Left renal cortex interstitium (tissue), 4 donors: ENCODE results near the gene SPPL2B. TPM values are rescaled to one million over a fixed set of nuclear protein-coding genes. Genes with fewer than 3 reads are reported as not detected.

Source experiments
- DNase-seq, 4 donors: peaks; one replicate each; pipeline ENCODE4 v3.0.0-alpha.2; 2013; ENCODE audit warnings: low read depth in 4 of 4, low spot score in 2 of 4, missing footprints in 1 of 4
- polyA plus RNA-seq, 4 donors: library from polyadenylated mRNA; unstranded; fragments of 120-200 nt; gene quantifications; one replicate each; pipeline ENCODE4 v1.2.1, GENCODE V29; 2013; ENCODE audit not compliant: insufficient read length in 4 of 4

The SPPL2B gene
- polyA plus RNA-seq, 4 donors = 39.5 to 141 (median 89.3) TPM

- no peak for DNase-seq
Observed at GRCh38 chr19:2296141-2296540, 32.3 kb upstream of the SPPL2B start.

- no peak for DNase-seq
Observed at GRCh38 chr19:2300533-2300932, 28.0 kb upstream of the SPPL2B start.

DNA sequence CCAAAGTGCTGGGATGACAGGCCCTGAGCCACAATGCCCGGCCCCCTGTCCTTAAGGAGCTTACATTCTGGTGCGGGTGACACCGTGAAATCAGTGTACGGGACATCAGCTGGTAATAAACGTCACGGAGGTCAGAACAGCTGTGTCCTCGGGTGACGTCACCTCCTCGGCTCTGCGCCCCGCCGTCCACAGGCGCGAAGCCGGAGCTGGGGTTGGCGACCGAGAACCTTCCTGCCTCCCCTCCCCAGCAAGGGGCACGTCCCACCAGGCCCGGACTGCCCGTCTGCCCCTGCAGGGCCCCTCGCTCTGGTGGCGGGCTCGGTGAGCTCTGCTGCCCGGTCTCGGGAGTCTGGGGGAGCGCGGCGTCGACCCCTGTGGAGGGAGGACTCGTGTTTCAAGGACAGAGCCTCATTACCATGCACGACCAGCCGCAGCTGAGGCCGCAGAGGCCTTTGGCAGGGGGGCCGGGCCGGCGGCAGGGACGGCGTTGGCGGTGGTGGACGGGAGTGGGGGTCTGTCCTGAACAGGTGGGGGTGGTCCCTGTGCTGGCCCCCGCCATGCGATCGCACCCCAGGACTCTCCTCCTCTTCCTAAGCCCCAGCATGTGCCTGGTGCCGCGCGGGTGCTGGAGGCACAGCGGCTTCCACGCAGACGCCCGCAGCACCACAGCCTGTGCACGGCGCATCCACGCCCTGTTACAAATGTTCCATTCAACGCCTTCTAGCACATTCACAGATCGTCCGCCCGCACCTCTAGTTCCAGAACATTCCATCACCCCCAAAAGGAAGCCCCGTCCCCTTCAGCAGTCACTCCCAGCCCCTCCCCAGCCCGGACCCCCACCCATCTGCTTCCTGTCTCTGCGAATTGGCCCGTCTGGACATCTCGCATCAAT lies 25.9 kb upstream of the SPPL2B start:
- no peak for DNase-seq

DNA sequence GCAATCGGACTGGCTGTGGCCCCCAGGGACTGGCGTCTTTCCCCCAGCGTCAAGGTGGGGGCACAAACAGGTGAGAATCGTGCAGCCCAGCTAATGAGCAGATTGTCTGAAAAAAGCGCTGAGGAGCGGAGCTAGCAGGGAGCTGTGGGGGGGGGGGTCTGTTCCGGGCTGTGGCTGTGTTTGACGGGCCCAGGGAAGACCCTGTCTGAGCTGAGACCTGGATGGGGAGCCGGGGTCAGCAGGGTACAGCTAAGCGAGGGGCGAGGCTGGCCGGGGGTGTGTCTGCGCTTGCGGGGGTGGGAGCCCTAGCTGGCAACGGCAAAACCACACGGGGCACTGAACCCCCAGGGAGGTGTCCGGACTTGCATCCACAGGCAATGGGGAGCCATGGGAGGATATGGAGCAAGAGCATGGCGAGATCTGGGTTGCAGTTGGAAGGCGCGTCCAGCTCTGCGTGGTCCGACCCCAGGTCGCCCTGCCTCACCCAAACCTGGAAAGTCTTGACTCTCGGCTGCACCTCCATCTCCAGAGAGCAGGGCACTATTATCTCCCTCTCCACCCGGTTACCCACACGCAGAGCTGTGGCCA lies 25.2 kb upstream of the SPPL2B start:
- no peak for DNase-seq

DNA sequence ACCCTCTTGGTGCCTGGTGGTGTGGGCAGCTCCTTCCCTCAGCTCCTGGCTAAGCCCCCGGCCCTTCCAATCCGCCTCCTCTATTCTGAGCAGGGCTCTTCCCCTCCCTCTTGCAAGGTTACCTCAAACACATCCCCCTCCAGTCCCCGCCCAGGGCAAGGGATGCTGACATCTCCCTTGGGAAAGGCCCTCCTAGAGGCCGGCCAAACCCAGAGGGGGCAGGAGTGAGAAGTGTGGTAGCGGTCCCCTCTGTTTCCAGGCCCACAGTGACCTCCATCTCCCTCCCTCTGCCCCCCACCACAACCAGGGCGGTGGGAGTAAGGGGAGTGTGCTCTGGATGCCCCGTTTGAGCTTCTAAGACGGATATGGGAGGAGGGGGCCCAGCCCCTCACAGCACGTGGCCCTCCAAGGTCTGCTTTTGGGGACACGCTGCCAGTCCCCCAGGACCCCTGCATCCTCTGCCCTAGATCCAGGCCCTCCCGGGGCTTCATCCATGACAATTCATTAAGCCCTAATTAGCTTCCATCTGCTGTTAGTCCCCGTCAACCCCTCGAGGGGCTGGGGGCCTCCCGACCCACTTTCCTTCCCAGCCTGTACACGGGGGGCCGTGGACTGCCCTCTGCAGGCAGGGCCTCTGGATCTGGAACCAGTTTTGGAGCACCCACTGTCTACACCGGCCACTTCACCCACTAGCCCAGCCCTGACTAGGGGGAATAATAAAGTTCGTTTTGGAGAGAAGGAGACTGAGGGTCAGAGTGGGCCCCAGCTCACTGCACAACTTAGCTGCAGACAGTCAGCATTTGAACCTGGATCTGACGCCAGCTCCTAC lies 22.8 kb upstream of the SPPL2B start:
- no peak for DNase-seq

- no peak for DNase-seq
Observed at GRCh38 chr19:2306281-2306806, 22.1 kb upstream of the SPPL2B start.

DNA sequence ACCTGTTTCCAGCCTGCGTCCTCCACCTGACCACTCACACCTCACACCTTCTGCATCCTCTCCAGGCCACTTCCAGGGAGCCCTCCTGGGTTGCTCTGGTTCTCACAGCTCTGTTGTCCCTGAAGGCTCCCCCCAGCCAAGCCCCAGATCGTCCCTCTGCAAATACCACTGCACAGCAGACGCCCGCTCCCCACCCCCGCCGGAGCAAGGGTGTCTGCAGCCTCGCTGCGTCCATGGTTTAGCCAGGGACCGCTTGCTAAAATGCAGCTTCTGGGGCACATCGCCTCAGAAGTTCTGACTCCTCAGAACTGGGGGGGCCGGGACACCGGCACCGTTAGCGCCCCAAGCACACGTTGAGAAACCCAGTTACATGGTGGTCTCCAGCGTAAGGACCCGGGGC lies 21.5 kb upstream of the SPPL2B start:
- DNase-seq = no peak

- DNase-seq = no peak
Observed at GRCh38 chr19:2307518-2308012, 20.9 kb upstream of the SPPL2B start.

- DNase-seq = no peak
Observed at GRCh38 chr19:2308114-2308556, 20.3 kb upstream of the SPPL2B start, which contains the start of gene LINGO3. TSS of gene LINGO3 (minus strand) at chr19:2308154. CDS start at chr19:2291776, 16,378 bp downstream.

GRCh38 chr19:2309734-2310362 lies 18.6 kb upstream of the SPPL2B start:
- no peak for DNase-seq

DNA sequence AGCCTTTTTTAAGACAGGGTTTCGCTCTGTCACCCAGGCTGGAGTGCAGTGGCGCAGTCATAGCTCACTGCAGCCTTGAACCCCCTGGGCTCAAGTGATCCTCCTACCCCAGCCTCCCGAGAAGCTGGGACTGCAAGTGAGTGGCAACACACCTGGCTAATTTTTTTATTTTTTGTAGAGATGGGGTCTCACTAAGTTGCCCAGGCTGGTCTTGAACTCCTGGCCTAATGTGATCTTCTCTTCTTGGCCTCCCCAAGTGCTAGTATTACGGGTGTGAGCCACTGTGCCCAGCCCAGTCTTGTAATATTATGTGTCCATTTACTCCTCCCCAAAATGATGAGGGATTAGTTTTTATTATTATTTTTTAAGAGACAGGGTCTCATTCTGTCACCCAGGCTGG lies 17.4 kb upstream of the SPPL2B start:
- no peak for DNase-seq

DNA sequence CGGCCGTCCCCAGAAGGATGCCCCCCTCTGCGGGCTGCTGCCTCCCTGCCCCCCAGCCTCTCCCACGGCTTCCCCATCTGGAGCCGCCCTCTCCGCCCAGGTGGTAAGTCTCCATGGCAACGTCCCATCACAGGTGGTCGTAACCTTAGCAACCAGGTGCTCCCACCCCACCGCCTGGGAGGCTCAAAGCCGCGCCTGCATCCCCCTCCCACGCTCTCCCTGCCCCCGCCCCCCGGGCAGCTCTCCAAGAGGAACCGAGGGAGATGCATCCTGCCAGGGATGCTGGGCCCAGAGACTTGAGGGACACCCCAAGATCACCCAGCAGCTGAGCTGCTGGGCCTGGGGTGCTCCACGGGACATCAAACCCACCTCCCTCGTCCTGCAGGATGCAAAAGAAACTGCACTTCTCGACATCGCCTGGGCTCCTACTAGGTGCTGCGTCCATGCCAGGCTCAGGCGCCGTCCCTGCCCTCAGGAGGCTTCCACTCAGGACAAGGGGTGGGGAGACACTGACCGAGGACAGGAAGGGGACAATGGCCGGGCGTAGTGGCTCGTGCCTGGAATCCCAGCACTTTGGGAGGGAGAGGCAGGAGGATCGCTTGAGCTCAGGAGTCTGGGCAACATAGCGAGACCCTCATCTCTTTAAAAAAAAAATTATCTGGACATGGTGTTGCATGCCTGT lies 15.5 kb upstream of the SPPL2B start:
- no peak for DNase-seq

GRCh38 chr19:2315121-2315817 lies 13.2 kb upstream of the SPPL2B start:
- DNase-seq = no peak

DNA sequence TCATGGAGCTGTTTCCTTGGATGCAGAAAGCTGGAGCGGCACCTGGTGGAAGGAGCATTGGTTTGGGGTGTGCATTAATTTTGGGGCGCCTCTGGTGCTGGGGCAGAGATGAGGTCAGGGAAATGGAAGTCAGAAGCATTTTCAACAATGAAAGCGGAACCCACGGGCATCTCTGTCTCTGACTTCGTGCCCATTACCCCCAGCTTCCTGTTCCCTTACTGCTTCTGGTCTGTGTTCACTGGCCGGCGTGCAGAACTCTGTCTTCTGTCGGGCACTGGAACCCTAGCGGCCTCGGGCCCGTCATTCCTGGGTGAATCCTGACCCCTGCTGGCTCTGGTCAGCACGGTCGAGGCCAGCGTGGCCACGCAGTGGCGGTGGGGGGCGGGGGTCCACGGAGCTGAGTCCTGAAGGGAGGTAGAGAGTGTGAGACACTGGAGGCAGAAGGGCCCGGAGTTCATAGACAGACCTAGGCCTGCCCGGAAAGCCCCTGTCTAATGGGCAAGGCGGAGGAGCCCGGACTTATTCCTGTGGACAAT lies 12.6 kb upstream of the SPPL2B start:
- no peak for DNase-seq

- no peak for DNase-seq
Observed at GRCh38 chr19:2317300-2317699, 11.2 kb upstream of the SPPL2B start.

GRCh38 chr19:2317756-2318155 lies 10.7 kb upstream of the SPPL2B start:
- DNase-seq = no peak

DNA sequence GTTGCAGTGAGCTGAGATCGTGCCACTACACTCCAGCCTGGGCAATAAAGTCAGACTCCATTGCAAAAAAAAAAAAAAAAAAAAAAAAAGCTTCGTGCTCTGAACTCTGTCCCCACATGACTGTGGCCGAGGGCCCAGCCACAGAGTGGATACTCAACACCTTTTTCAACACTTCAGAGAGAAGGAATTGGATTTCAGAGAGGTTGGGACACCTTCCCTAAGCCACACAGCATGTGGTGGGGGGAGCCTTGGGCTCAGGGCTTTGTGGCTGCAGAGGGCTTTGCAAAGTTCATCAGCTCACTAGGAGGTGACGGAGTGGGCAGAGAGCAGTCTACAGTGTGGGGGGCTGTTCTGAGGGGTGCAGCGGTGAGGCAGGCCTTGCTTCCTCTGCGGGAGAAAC lies 9.6 kb upstream of the SPPL2B start:
- no peak for DNase-seq

DNA sequence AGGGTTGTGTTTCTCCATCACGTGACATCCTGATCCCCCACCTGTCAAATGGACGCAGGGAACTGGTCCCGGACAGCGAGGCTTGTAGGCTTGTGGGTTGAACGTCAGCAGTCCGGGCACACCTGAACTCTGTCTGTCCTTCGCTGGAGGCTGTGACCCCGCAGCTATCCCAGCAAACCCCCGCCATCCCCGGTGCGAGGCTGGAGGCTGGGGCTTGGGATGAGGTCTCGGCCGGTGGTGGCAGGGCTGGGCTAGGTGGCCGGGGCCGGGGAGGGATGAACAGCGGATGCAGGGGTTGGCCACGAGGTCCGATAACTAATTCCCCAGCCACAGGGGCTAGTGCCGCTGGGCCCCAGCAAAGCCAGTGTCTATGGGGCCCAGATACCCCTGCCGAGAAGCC lies 8.9 kb upstream of the SPPL2B start:
- DNase-seq = no peak

- no peak for DNase-seq
Observed at GRCh38 chr19:2320049-2320448, 8.4 kb upstream of the SPPL2B start.
